Nephron (organoid): ENCODE results near the gene TFPI.

Experiments used
- H3K27ac Mint-ChIP-seq, 3 experiments: 2 replicates each; pipeline ENCODE4 v1.8.0; 2020; ENCODE audit warnings: mixed read lengths in 3 of 3, mild to moderate bottlenecking in 2 of 3, moderate library complexity in 1 of 3
- H3K27me3 Mint-ChIP-seq: 2 replicates; pipeline ENCODE4 v1.8.0; 2021; ENCODE audit warnings: low read depth, mild to moderate bottlenecking, moderate library complexity, mixed read lengths
- H3K36me3 Mint-ChIP-seq: 2 replicates; pipeline ENCODE4 v1.8.0; 2020; ENCODE audit warnings: low read depth, mixed read lengths
- H3K4me1 Mint-ChIP-seq: 2 replicates; pipeline ENCODE4 v1.8.0; 2020; ENCODE audit warnings: mixed read lengths
- H3K4me3 Mint-ChIP-seq, 3 experiments: 2 replicates each; pipeline ENCODE4 v1.8.0; 2020; ENCODE audit warnings: mild to moderate bottlenecking in 3 of 3, mixed read lengths in 3 of 3, moderate library complexity in 2 of 3
- H3K9me3 Mint-ChIP-seq: 2 replicates; pipeline ENCODE4 v1.8.0; 2020; ENCODE audit warnings: mixed read lengths
- CTCF ChIP-seq, 3 experiments: fragments of 200-600 bp; sonication (generic); IDR thresholded peaks; one replicate each; pipeline ENCODE4 v1.5.0; 2021; ENCODE audit warnings: antibody characterized with exemption in 3 of 3; ENCODE audit not compliant: unreplicated experiment in 3 of 3

Gene TFPI

GRCh38 chr2:187442778-187443177, 111.5 kb downstream of the TFPI start:
- H3K27me3 Mint-ChIP-seq = no peaks in the 10 kb centered on the region
- TF ChIP-seq CTCF (IDR thresholded peaks at IDR 0.05; ENCODE audit: unreplicated experiment in 3 of 3) = no peak
- H3K4me3 Mint-ChIP-seq = no peak overlapping the region
- no peaks in the 10 kb centered on the region for H3K9me3 Mint-ChIP-seq
- no peaks in the 10 kb centered on the region for H3K36me3 Mint-ChIP-seq
- H3K27ac Mint-ChIP-seq = no peak overlapping the region
- no peaks in the 10 kb centered on the region for H3K4me1 Mint-ChIP-seq

- Mint-ChIP-seq H3K27ac (no peak overlapping the region), H3K4me3 (no peak overlapping the region), H3K27me3 (no peaks in the 10 kb centered on the region), H3K4me1 (no peaks in the 10 kb centered on the region), H3K9me3 (no peaks in the 10 kb centered on the region), H3K36me3 (no peaks in the 10 kb centered on the region)
- TF ChIP-seq CTCF (IDR thresholded peaks at IDR 0.05; ENCODE audit: unreplicated experiment in 3 of 3) = peak in 2 of 3 experiments; percentile 11 to 20
Observed at GRCh38 chr2:187442378-187442777, 111.9 kb downstream of the TFPI start.

GRCh38 chr2:187440101-187440675, 114.0 kb downstream of the TFPI start:
- H3K36me3 Mint-ChIP-seq = no peaks in the 10 kb centered on the region
- H3K4me1 Mint-ChIP-seq = no peaks in the 10 kb centered on the region
- H3K4me3 Mint-ChIP-seq = no peak overlapping the region
- H3K27ac Mint-ChIP-seq = no peak overlapping the region
- H3K27me3 Mint-ChIP-seq = no peaks in the 10 kb centered on the region
- TF ChIP-seq CTCF (IDR thresholded peaks at IDR 0.05; ENCODE audit: unreplicated experiment in 3 of 3) = no peak
- no peaks in the 10 kb centered on the region for H3K9me3 Mint-ChIP-seq

- H3K4me3 Mint-ChIP-seq = no peak overlapping the region
- no peak overlapping the region for H3K27ac Mint-ChIP-seq
- no peak for TF ChIP-seq CTCF (IDR thresholded peaks at IDR 0.05; ENCODE audit: unreplicated experiment in 3 of 3)
- no peaks in the 10 kb centered on the region for H3K9me3 Mint-ChIP-seq
- H3K27me3 Mint-ChIP-seq = no peaks in the 10 kb centered on the region
- H3K4me1 Mint-ChIP-seq = no peaks in the 10 kb centered on the region
- H3K36me3 Mint-ChIP-seq = no peaks in the 10 kb centered on the region
Observed at GRCh38 chr2:187438455-187438854, 115.8 kb downstream of the TFPI start.

GRCh38 chr2:187435756-187436155, 118.5 kb downstream of the TFPI start:
- Mint-ChIP-seq H3K27ac (no peak overlapping the region), H3K27me3 (no peaks in the 10 kb centered on the region), H3K9me3 (no peaks in the 10 kb centered on the region), H3K4me1 (no peaks in the 10 kb centered on the region), H3K36me3 (no peaks in the 10 kb centered on the region), H3K4me3 (no peak overlapping the region)
- TF ChIP-seq CTCF (IDR thresholded peaks at IDR 0.05; ENCODE audit: unreplicated experiment in 3 of 3) = no peak

- Mint-ChIP-seq H3K27me3 (no peaks in the 10 kb centered on the region), H3K4me3 (no peak overlapping the region), H3K27ac (no peak overlapping the region), H3K36me3 (no peaks in the 10 kb centered on the region), H3K9me3 (no peaks in the 10 kb centered on the region), H3K4me1 (peaks cover 2% of the 10 kb centered on the region)
- no peak for TF ChIP-seq CTCF (IDR thresholded peaks at IDR 0.05; ENCODE audit: unreplicated experiment in 3 of 3)
Observed at GRCh38 chr2:187435078-187435477, 119.2 kb downstream of the TFPI start.
